Measurements from ENCODE around the gene A2M.

DNA sequence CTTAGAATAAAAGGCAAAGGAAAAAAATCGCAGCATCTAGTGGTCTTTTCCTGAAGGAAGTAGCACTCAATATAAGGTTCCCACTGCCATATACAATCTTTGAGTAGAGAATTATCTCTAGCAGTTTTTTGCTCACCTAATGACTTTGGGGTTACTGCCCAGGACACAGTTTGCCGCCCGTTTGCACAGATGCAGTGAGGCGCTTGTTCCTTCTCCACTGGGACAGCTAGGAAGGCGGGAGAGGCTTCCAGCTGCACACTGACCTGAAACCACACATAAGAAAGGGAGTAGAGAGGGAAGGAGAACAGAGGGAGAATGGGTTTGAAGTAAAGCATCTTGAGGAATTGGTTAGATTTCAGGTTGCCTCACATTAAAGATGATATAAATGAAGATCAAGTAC, 25.5 kb downstream of the A2M start:
- no peak for TF ChIP-seq POLR2A (IDR thresholded peaks at IDR 0.05; ENCODE audit: low read depth, low read length)
- TF ChIP-seq POLR2AphosphoS5 (IDR thresholded peaks at IDR 0.05; ENCODE audit: low read depth, low read length): no peak
- TF ChIP-seq SPI1 (IDR thresholded peaks at IDR 0.05; ENCODE audit: low read depth, low read length): no peak
- no peak for TF ChIP-seq TAF1 (IDR thresholded peaks at IDR 0.05; ENCODE audit: low read depth, low read length)
- TF ChIP-seq POU2F2 (IDR thresholded peaks at IDR 0.05; ENCODE audit: low read depth, low read length): no peak
- no peak for TF ChIP-seq PAX5 (IDR thresholded peaks at IDR 0.05; ENCODE audit: insufficient read depth, low read length, severe bottlenecking)

Data from GM12891 (cell line).